NB4 (cell line): ENCODE measurements around the gene PDE8B.

ENCODE experiments used
- DNase-seq: peaks from one replicate; pipeline ENCODE4 v3.0.0; 2010; ENCODE audit warnings: low read depth
- H3K4me3 ChIP-seq: one replicate; pipeline ENCODE4 v1.5.1; 2011; ENCODE audit warnings: mild to moderate bottlenecking, low read depth, low read length, moderate library complexity
- MAX ChIP-seq: IDR thresholded peaks from 2 replicates; pipeline ENCODE4 v1.6.1; 2011; ENCODE audit warnings: low read depth, low read length
- MYC ChIP-seq: IDR thresholded peaks from 2 replicates; pipeline ENCODE4 v1.6.1; 2011; ENCODE audit warnings: low read depth, low read length
- POLR2A ChIP-seq: IDR thresholded peaks from 2 replicates; pipeline ENCODE4 v1.6.1; 2011; ENCODE audit warnings: mild to moderate bottlenecking; ENCODE audit not compliant: insufficient read length; ENCODE audit errors: extremely low read depth
- TF ChIP-seq, protein P1 (sequence below): IDR thresholded peaks from one replicate; pipeline ENCODE4 v1.5.1; 2012; ENCODE audit warnings: low read depth, low read length

Gene PDE8B

DNA sequence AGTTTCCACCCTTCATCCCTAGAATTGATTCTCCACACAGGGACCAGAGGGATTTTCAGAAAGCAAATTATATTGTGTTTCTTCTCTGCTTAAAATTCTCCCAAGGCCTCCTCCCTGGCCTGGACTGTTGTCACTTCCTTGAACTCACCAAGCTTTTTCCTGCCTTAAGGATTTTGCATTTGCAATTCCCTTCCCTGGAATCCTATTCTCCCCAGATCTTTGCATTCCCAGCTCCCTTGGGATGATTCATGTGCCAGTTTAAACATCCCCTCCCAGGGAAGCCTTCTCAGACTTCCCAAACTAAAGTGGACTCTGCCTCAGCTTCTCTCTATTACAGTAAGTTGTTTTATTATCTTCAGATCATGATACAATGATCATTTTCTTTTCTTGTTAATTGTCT is 35.2 kb upstream of the PDE8B start:
- no peak for DNase-seq
- no peak overlapping the region for H3K4me3 ChIP-seq
- no peak for TF ChIP-seq MYC
- TF ChIP-seq, protein P1, sequence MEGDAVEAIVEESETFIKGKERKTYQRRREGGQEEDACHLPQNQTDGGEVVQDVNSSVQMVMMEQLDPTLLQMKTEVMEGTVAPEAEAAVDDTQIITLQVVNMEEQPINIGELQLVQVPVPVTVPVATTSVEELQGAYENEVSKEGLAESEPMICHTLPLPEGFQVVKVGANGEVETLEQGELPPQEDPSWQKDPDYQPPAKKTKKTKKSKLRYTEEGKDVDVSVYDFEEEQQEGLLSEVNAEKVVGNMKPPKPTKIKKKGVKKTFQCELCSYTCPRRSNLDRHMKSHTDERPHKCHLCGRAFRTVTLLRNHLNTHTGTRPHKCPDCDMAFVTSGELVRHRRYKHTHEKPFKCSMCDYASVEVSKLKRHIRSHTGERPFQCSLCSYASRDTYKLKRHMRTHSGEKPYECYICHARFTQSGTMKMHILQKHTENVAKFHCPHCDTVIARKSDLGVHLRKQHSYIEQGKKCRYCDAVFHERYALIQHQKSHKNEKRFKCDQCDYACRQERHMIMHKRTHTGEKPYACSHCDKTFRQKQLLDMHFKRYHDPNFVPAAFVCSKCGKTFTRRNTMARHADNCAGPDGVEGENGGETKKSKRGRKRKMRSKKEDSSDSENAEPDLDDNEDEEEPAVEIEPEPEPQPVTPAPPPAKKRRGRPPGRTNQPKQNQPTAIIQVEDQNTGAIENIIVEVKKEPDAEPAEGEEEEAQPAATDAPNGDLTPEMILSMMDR = no peak
- TF ChIP-seq POLR2A = no peak
- no peak for TF ChIP-seq MAX

- H3K4me3 ChIP-seq = no peak overlapping the region
- no peak for DNase-seq
- TF ChIP-seq MAX = no peak
- TF ChIP-seq, protein P1 = no peak
Observed at GRCh38 chr5:77176429-77176828, 34.1 kb upstream of the PDE8B start.

DNA sequence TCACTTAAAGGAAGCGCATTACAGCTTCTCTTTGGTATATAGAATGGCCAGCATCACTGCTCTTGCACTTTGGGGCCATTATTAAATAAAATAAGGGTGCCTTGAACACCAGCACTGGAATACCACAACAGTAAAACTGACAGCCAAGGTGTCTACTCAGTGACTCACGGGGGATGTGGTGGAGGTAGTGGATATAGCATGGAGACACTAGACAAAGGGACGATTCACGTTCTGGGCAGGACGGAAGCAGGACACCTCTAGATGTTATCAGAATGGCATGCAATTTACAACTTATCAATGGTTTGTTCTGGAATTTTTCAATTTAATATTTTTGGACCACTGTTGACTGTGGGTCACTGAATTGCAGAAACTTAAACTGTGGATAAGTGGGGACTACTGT is 32.9 kb upstream of the PDE8B start:
- no peak overlapping the region for H3K4me3 ChIP-seq
- no peak for TF ChIP-seq MAX
- TF ChIP-seq, protein P1 = no peak
- TF ChIP-seq POLR2A = no peak
- TF ChIP-seq MYC = no peak
- DNase-seq = no peak

DNA sequence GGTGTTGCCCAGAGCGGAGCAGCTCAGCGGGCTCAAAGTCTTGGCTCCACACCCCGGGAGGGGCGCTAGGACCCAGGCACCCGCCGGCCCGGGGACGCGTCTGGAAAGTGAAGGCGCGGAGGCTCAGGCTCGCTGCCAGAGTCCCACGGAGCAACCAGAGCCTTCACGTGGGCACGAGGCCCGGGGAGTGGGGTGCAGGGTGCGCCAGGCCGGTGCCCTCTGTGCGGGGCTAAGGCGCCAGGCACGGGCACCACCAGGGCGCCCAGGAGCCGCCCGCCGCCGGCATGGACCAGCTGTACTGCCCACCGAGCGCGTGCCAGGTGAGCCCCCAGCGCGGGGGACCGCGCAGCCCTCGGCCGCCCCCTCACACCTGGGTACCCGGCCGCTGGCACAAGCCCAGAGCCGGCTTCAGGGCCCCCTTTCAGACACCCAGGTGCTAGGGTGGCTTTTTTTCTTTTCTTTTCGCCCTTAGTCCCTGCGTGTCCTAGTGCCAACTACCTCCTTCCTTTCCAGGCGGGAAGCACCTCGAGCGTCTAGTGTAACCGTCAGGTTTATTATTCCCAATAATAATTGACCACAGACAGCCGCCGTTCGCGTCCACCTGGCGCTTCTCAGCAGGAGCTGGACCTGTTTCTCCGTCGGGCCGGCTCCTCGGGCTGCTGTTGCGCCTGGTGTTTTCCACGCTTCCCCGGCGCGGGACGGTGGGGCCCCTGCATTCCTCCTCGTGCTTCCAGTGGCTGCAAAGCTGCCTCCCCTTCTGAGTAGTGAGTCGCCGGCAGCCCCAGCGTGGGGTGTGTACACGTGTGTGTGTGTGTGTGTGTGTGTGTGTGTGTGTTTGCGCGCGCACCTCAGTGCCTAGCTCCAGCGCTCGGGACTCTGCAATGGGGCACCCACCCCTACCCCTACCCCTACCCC is 30.1 kb upstream of the PDE8B start:
- no peak overlapping the region for H3K4me3 ChIP-seq
- TF ChIP-seq MYC (no peak), MAX (no peak), POLR2A (no peak)
- TF ChIP-seq, protein P1 = no peak
- DNase-seq = no peak

DNA sequence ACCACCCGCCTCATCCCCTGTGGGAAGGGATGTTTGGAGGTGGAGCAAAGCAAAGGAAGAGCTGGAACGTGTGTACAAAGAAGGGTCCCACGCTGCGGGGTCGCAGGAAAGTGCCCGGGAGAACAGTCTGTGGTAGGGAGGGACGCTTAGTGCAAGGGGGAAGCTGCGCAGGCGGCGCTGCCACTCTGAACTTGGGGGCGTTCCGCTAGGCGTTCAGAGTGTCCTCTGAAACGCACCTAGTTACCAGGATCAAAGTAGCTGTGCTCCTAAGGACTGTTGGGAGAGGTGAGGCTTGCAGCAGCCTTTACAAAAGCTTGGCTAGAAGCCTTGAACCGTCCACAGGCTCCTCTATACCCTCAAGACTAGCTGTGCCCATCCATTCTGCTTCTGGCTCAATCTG is 29.3 kb upstream of the PDE8B start:
- TF ChIP-seq, protein P1 = no peak
- TF ChIP-seq POLR2A (no peak), MYC (no peak), MAX (no peak)
- no peak overlapping the region for H3K4me3 ChIP-seq

More for the DNA sequence above, 29.3 kb upstream of the PDE8B start:
- DNase-seq = no peak
